GM18873 (cell line): ENCODE measurements around the gene GNRH2.
A peak's percentile ranks its signal among the peaks of the same experiment; 100 is the strongest.
"Not testable (repeated sequence)": the region's sequence is repeated elsewhere in the genome, so short reads cannot be mapped to it uniquely, and the experiment has no call there.

Experiments used
- ATAC-seq: cut with Tn5 transposase; IDR thresholded peaks from one replicate; pipeline ENCODE4 v1.9.1; 2021; ENCODE audit warnings: mild to moderate bottlenecking, moderate library complexity, moderate number of reproducible peaks; ENCODE audit not compliant: unreplicated experiment, low FRiP score

GNRH2 gene

GRCh38 chr20:3041854-3042409 lies 1.5 kb upstream of the GNRH2 start:
- no peak for ATAC-seq

- ATAC-seq: no peak
Measured at GRCh38 chr20:3042625-3043024, 797 bp upstream of the GNRH2 start.

- no peak for ATAC-seq
Measured at GRCh38 chr20:3044336-3044965, 1.0 kb downstream of the GNRH2 start.

GRCh38 chr20:3045042-3045815 lies 1.8 kb downstream of the GNRH2 start:
- peak; percentile 30 for ATAC-seq

GRCh38 chr20:3045816-3046676 lies 2.6 kb downstream of the GNRH2 start, which contains the start of gene MRPS26:
Gene MRPS26, plus strand, starts transcription at chr20:3046052. Its CDS starts 17 bp downstream, at chr20:3046069.
- peak; percentile 80 for ATAC-seq

- ATAC-seq: peak; percentile 1
Measured at GRCh38 chr20:3046677-3047462, 3.4 kb downstream of the GNRH2 start.

GRCh38 chr20:3047486-3048419 lies 4.3 kb downstream of the GNRH2 start:
- no peak for ATAC-seq

- no peak for ATAC-seq
Measured at GRCh38 chr20:3051385-3052019, 8.1 kb downstream of the GNRH2 start.

GRCh38 chr20:3059489-3059888 lies 16.1 kb downstream of the GNRH2 start:
- no peak for ATAC-seq

GRCh38 chr20:3064119-3064518 lies 20.7 kb downstream of the GNRH2 start:
- not testable (repeated sequence) for ATAC-seq

GRCh38 chr20:3067139-3068014 lies 24.0 kb downstream of the GNRH2 start:
- no peak for ATAC-seq

- ATAC-seq: no peak
Measured at GRCh38 chr20:3068075-3068474, 24.7 kb downstream of the GNRH2 start.

- no peak for ATAC-seq
Measured at GRCh38 chr20:3068986-3069900, 25.8 kb downstream of the GNRH2 start.

GRCh38 chr20:3070725-3071124 lies 27.3 kb downstream of the GNRH2 start:
- ATAC-seq: no peak

GRCh38 chr20:3071266-3071609 lies 27.8 kb downstream of the GNRH2 start:
- ATAC-seq: no peak
